NOMO-1 treated with dmso at 0.1 percent for 144 hours (cell line): Measurements from ENCODE around the gene HRG.
"Not testable (repeated sequence)": the region's sequence is repeated elsewhere in the genome, so short reads cannot be mapped to it uniquely, and the experiment has no call there.

Source experiments
- DNase-seq: peaks from one replicate; lab custom pipeline; 2025; ENCODE audit not compliant: unreplicated experiment; lab: John Stamatoyannopoulos, UW

HRG gene

GRCh38 chr3:186665625-186666188 is at the start of gene HRG:
HRG (plus strand) TSS chr3:186666014; CDS start chr3:186666032, 18 bp downstream.
- DNase-seq, result no peak

GRCh38 chr3:186616299-186616617 is 49.6 kb upstream of the HRG start:
- no peak for DNase-seq

GRCh38 chr3:186617036-186617946 is 48.5 kb upstream of the HRG start:
- DNase-seq, result peak; percentile 92

GRCh38 chr3:186618318-186618938 is 47.4 kb upstream of the HRG start:
- DNase-seq, result no peak

GRCh38 chr3:186619787-186620212 is 46.0 kb upstream of the HRG start:
- DNase-seq, result no peak

GRCh38 chr3:186620213-186621092 is 45.4 kb upstream of the HRG start:
- no peak for DNase-seq

GRCh38 chr3:186621894-186622650 is 43.7 kb upstream of the HRG start:
- DNase-seq, result no peak

- DNase-seq, result no peak
Measured at GRCh38 chr3:186622651-186623310, 43.0 kb upstream of the HRG start.

- DNase-seq, result no peak
Measured at GRCh38 chr3:186624598-186624997, 41.2 kb upstream of the HRG start.

GRCh38 chr3:186625600-186626042 is 40.2 kb upstream of the HRG start:
- DNase-seq, result no peak

- DNase-seq, result no peak
Measured at GRCh38 chr3:186626254-186626847, 39.5 kb upstream of the HRG start.

GRCh38 chr3:186627852-186628414 is 37.9 kb upstream of the HRG start:
- no peak for DNase-seq

- no peak for DNase-seq
Measured at GRCh38 chr3:186628756-186629155, 37.1 kb upstream of the HRG start.

- DNase-seq, result no peak
Measured at GRCh38 chr3:186630950-186631641, 34.7 kb upstream of the HRG start.

- no peak for DNase-seq
Measured at GRCh38 chr3:186633481-186633880, 32.3 kb upstream of the HRG start.

- DNase-seq, result not testable (repeated sequence)
Measured at GRCh38 chr3:186634207-186634606, 31.6 kb upstream of the HRG start.

GRCh38 chr3:186635532-186635931 is 30.3 kb upstream of the HRG start:
- no peak for DNase-seq

GRCh38 chr3:186636536-186636935 is 29.3 kb upstream of the HRG start:
- DNase-seq, result no peak

GRCh38 chr3:186637686-186638085 is 28.1 kb upstream of the HRG start:
- DNase-seq, result no peak
